HG02870 (cell line): Measurements from ENCODE around the gene RAET1G.

ENCODE experiments used
- ATAC-seq: cut with Tn5 transposase; IDR thresholded peaks from one replicate; pipeline ENCODE4 v1.9.1; 2021; ENCODE audit warnings: mild to moderate bottlenecking, moderate library complexity; ENCODE audit not compliant: unreplicated experiment

Gene RAET1G

DNA sequence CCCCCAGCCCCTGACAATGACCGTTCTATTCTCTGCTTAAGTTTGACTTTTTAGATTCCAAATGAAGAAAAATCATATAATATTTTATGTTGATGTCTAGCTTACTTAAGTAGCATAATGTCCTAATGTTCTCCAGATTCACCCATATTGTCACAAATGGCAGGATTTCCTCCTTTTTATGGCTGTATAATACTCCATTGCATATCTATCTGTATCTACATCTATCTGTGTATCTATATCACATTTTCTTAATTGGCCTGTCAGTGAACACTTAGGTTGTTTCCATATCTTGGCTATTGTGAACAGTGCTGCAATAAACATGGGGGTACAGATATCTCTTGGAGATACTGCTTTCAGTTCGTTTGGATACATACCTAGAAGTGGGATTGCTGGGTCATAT is 51.7 kb downstream of the RAET1G start:
- no peak for ATAC-seq

GRCh38 chr6:149869275-149869892 is 53.5 kb downstream of the RAET1G start:
- no peak for ATAC-seq

DNA sequence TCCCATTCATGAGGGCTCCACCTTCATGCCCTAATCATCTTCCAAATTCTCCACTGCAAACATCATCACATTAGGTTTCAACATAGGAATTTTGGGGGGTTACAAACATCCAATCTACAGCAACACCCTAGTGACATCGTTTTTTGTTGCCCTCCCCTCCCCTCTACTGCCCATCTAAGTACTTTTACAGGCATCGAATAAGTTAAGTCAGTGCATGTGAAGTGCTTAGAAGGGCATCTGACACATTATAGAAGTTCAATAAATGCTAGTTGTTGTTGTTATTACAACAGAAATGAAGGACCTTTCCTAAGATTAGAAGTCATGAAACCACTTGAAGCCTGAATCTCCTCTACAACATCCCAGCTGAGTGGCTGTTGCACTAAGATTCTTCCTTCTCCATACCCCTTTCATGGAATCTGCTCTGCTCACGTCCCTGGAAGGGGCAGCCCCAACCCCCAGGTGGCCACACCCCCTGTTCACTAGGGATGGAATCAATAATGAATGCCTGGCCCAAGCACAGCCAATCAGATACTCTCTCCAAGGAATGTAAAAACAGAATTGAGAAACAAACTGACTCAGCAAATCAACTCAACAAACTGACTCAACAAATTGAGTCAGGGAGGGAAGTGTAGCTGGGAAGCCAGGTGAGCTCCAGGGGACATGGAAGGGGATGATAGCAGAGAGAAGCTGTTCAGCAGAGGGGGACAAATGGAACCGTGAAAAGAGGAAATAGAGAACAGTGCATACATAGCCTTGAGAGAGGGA is 54.9 kb downstream of the RAET1G start:
- no peak for ATAC-seq
